Ishikawa (cell line): ENCODE results near the gene SDK2.

ENCODE experiments used
- CREB1 ChIP-seq: IDR thresholded peaks from 2 replicates; pipeline ENCODE4 v1.6.1; 2012; ENCODE audit warnings: low read depth
- EP300 ChIP-seq: IDR thresholded peaks from 2 replicates; pipeline ENCODE4 v1.6.1; 2012; ENCODE audit warnings: borderline replicate concordance
- RAD21 ChIP-seq: IDR thresholded peaks from 2 replicates; pipeline ENCODE4 v1.6.1; 2012; ENCODE audit warnings: low read depth
- REST ChIP-seq: IDR thresholded peaks from 2 replicates; pipeline ENCODE4 v1.6.1; 2012; ENCODE audit warnings: low read depth, mild to moderate bottlenecking
- TAF1 ChIP-seq: IDR thresholded peaks from 2 replicates; pipeline ENCODE4 v1.6.1; 2012; ENCODE audit warnings: low read depth, mild to moderate bottlenecking
- TCF12 ChIP-seq: IDR thresholded peaks from 2 replicates; pipeline ENCODE4 v1.6.1; 2012; ENCODE audit warnings: low read depth
- YY1 ChIP-seq: IDR thresholded peaks from 2 replicates; pipeline ENCODE4 v1.6.1; 2012; ENCODE audit warnings: low read depth
- ZBTB7A ChIP-seq: IDR thresholded peaks from 2 replicates; pipeline ENCODE4 v1.6.1; 2012; ENCODE audit warnings: low read depth
- TF ChIP-seq, protein P1 (sequence below): IDR thresholded peaks from 2 replicates; pipeline ENCODE4 v1.6.1; 2012

GRCh38 chr17:73402466-73402865 lies 241.8 kb downstream of the SDK2 start:
- no peak for TF ChIP-seq YY1
- no peak for TF ChIP-seq EP300
- TF ChIP-seq ZBTB7A: no peak
- TF ChIP-seq REST: no peak
- no peak for TF ChIP-seq TAF1
- no peak for TF ChIP-seq TCF12
- TF ChIP-seq CREB1: no peak
- no peak for TF ChIP-seq RAD21
- TF ChIP-seq, protein P1, sequence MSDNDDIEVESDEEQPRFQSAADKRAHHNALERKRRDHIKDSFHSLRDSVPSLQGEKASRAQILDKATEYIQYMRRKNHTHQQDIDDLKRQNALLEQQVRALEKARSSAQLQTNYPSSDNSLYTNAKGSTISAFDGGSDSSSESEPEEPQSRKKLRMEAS: no peak
